Activated CD8-positive, alpha-beta memory T cell treated with anti-CD3 and anti-CD28 coated beads for 24 hours (primary cell): ENCODE measurements around the gene RECK.
"Not testable (repeated sequence)": the region's sequence is repeated elsewhere in the genome, so short reads cannot be mapped to it uniquely, and the experiment has no call there.

Source experiments
- DNase-seq: peaks from one replicate; pipeline ENCODE4 v3.0.0-alpha.2; 2020

RECK gene

GRCh38 chr9:36036780-36037548 is at the start of gene RECK:
TSS of gene RECK (plus strand) at chr9:36036913. CDS start at chr9:36036999, 86 bp downstream.
- DNase-seq, result peak; percentile 95

- DNase-seq, result no peak
Measured at GRCh38 chr9:35990155-35990554, 46.6 kb upstream of the RECK start.

GRCh38 chr9:35993136-35993535 is 43.6 kb upstream of the RECK start:
- not testable (repeated sequence) for DNase-seq

- DNase-seq, result no peak
Measured at GRCh38 chr9:35993976-35994720, 42.6 kb upstream of the RECK start.

GRCh38 chr9:35994959-35995358 is 41.8 kb upstream of the RECK start:
- DNase-seq, result no peak

- DNase-seq, result no peak
Measured at GRCh38 chr9:35996358-35996970, 40.2 kb upstream of the RECK start.

- DNase-seq, result not testable (repeated sequence)
Measured at GRCh38 chr9:35997016-35997415, 39.7 kb upstream of the RECK start.

- no peak for DNase-seq
Measured at GRCh38 chr9:35998333-35998732, 38.4 kb upstream of the RECK start.

GRCh38 chr9:36005891-36006290 is 30.8 kb upstream of the RECK start:
- no peak for DNase-seq

- DNase-seq, result no peak
Measured at GRCh38 chr9:36006549-36007315, 30.0 kb upstream of the RECK start.

- DNase-seq, result no peak
Measured at GRCh38 chr9:36007316-36007708, 29.4 kb upstream of the RECK start.

GRCh38 chr9:36007852-36008251 is 28.9 kb upstream of the RECK start:
- DNase-seq, result no peak

- peak; percentile 77 for DNase-seq
Measured at GRCh38 chr9:36008774-36009300, 27.9 kb upstream of the RECK start.

- DNase-seq, result no peak
Measured at GRCh38 chr9:36011379-36011778, 25.3 kb upstream of the RECK start.

- DNase-seq, result no peak
Measured at GRCh38 chr9:36017278-36017677, 19.4 kb upstream of the RECK start.

- DNase-seq, result no peak
Measured at GRCh38 chr9:36018129-36018528, 18.6 kb upstream of the RECK start.

- no peak for DNase-seq
Measured at GRCh38 chr9:36018891-36019720, 17.6 kb upstream of the RECK start.

- no peak for DNase-seq
Measured at GRCh38 chr9:36021968-36022367, 14.7 kb upstream of the RECK start.

GRCh38 chr9:36023260-36024048 is 13.3 kb upstream of the RECK start:
- DNase-seq, result peak; percentile 80

GRCh38 chr9:36025746-36026145 is 11.0 kb upstream of the RECK start:
- DNase-seq, result no peak

- no peak for DNase-seq
Measured at GRCh38 chr9:36029202-36029601, 7.5 kb upstream of the RECK start.
